ENCODE data around the gene GOLGA6A.
"Not testable (repeated sequence)": the region's sequence is repeated elsewhere in the genome, so short reads cannot be mapped to it uniquely, and the experiment has no call there.

Gene GOLGA6A, protein sequence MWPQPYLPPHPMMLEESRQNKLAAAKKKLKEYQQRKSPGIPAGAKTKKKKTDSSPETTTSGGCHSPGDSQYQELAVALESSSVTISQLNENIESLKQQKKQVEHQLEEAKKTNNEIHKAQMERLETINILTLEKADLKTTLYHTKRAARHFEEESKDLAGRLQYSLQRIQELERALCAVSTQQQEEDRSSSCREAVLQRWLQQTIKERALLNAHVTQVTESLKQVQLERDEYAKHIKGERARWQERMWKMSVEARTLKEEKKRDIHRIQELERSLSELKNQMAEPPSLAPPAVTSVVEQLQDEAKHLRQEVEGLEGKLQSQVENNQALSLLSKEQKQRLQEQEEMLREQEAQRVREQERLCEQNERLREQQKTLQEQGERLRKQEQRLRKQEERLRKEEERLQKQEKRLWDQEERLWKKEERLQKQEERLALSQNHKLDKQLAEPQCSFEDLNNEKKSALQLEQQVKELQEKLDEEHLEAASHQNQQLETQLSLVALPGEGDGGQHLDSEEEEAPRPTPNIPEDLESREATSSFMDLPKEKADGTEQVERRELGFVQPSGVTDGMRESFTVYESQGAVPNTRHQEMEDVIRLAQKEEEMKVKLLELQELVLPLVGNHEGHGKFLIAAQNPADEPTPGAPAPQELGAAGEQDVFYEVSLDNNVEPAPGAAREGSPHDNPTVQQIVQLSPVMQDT
- total RNA-seq, result 0 to 0.20 reads per million in 2 donors

DNA sequence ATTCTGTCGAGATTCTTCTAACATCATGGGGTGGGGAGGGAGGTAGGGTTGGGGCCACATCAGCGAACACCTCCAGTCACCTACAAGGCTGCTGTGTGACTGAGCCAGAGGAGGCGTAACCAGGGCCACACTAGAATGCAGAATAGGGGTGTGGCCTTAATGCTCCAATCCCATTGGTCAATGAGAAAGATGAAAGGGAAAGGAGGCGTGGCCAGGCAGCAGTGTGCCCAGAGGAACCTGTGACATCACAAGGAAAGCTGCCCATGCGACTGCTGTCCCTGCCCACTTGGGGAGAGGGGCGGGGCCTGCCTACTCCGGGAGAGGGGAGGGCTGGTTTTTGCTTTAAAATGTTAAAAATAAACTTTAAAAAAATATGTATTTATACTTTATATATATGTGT is at the start of gene GOLGA6A:
Gene GOLGA6A (minus strand): TSS at position 101 of the 400 bp plus-strand sequence. CDS start 41 bp downstream, at position 60.
- not testable (repeated sequence) for DNase-seq

DNA sequence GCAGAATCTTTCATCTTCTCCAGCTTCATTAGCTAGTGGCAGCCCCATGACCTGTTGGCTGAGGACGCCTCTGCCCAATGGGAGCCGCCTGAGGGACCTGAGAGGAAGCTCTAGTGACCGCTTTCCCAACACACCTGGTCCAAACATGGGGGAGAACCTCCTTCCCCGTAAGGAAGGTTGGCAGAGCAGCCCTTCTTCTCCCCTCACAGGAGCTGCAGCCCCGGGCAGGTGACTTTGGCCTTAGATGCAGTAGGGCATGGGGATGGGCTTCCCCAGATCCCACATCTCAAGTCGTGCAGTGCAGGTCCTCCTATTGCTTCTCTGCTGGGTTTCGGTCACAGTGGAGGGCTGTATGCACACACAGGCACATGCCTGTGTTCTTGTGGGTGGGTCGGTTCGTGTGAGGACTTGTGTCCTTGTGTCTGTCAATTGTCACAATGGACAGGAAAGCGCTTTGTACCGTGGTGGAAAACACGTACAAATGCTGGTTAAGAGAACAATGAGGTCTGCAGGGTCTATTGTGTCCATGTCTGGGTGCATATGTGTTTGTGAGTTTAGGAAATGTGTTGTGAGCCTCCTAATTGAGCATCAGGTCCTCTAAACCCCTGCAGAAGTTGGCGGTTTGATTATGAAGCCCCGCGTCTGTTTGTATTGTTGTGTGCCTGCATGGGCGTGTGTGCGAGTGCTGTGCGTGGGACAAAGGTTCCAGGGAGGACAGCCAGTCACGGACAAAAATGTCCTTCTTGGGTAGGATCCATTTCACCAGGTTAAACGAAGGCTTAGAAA is 49.5 kb upstream of the GOLGA6A start:
- no peak for DNase-seq

DNA sequence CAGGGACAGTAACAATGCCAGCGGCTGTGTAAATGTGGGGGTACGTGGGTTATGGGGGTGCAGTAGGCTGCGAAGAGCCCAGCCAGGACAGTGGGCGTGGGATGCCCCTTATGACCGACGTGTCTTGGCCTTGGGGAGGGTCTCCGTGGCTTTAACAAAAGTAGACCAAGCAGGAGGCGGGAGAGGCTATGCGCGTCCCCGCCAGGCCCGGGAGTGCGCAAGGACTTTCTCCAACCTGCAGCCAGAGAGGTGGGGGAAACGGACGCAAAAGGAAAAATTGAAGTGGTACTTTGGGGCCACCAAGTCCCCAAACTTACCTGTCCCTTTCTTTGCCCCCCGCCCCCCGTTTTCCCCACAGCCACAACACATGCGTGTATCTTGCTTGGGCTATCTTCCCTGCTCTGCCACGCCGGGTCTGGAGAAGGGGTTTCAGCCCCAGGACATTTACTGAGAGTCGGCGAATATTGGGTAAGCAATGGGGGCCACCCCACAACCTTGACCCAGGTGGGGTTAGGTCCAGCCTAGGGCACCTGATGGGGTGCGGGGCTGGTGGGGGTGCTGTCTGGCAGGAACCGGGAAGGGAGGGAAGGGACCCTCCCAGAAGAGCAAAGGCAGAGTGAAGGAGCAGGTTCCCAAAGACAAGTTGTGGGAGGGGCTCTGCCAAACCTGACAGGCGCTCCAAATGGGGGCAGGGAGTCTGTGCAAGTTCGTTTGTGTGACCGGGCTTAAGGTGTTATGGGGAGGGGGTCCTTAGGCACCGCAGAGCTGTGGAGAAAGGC is 48.7 kb upstream of the GOLGA6A start:
- DNase-seq, result no peak

DNA sequence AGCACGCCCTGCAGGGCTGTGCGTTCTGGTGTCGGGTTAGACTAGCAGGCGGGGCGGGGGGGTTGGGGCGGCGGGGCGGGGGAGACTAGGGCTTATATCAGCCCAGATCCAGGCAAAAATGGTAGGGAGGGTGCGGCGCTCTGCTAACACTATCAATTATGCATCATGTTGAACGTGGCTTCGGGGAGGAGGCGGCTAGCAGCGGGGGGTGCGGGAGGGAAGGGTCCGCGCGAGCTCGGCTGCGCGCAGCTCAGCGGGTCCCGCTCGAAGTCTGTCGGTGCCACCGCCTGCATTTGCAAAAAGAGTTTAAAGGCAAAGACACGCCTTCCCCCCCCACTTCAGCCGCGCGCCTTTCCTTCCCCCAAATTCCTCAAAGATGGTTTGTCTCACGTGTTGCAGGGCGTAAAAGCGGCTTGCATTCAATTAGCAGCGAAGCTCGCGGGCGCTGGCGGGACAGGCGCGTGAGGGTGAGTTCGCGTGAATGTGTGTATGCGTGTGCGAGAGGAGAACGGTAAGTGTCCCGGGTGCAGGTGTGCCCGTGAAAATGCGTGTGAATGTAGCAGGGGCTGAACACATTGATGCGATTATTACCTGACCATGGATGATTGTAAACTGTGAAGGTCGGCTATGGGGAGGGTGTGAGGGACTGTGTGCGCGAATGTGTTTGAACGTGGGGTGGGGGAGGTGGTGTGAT is 48.0 kb upstream of the GOLGA6A start, which contains the start of gene ISLR2:
Gene ISLR2 (plus strand): TSS at position 432 of the 694 bp plus-strand sequence. CDS start 2,169 bp downstream, outside the sequence.
- peak in 1 of 5 experiments; percentile 17 for DNase-seq

DNA sequence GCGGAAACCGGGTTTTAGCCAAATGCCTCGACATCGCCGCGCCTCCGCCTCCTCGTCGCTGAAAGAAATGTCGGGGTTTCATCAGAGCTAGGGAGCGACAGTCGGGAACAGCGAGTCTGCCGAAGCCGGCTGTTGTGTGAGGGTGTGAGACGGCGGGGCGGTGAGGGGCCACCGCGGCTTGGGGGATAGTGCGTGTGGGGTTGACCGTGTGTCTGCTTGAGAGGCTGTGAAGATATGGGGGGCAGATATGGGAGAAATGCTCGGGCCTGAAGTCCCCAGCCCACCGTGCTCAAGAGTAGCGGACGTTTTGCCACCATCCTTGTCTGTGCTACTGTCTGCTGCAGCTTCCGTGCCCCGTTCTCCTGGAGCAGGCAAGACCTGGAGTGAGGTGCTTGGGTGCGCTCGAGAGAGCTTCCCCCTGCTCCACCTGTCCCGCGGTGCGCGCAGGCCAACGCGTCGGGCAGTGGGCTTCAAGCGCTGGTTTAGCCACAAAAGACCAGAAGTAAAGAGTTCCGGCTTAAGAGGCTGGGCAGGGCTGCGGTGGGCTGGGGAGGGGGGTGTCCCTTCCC is 47.3 kb upstream of the GOLGA6A start:
- no peak for DNase-seq

DNA sequence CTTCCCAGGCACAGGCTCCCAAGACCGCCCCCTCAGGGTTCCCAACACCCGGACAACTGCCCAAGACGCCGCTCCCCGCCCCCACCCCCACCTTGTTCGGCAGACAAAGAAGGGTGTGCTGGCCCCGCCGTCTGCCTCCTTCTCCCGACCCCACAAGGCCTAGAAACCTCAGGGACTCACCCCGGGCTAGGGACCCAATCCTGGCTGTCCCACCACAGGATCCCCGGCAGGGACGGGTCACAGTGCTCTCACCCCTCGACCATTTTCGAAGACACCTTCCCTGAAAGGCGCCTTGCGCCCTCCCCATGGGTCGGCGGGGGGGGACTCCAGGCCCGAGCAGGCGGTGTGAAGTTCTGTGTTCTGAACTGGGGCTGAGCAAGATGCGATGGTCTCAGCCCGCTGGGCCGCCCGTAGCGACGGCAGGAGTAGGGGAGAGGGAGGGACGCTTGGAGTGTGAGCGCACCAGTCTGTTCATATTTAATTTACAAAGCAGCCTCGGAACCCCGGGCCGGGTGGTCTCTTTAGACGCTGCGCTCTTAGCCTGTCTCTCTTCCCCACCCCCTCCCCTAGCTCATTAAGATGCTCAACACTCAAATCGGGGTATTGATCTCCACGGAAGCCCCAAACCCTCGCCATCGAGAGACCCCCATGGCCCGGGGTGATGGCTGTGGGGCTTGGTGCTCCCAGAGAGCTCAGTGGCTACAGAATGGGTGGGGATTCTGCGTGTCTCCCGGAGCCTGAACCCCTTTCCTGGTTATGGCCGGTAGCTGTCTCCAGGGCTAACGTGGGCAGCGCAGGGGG is 46.6 kb upstream of the GOLGA6A start:
- no peak for DNase-seq

DNA sequence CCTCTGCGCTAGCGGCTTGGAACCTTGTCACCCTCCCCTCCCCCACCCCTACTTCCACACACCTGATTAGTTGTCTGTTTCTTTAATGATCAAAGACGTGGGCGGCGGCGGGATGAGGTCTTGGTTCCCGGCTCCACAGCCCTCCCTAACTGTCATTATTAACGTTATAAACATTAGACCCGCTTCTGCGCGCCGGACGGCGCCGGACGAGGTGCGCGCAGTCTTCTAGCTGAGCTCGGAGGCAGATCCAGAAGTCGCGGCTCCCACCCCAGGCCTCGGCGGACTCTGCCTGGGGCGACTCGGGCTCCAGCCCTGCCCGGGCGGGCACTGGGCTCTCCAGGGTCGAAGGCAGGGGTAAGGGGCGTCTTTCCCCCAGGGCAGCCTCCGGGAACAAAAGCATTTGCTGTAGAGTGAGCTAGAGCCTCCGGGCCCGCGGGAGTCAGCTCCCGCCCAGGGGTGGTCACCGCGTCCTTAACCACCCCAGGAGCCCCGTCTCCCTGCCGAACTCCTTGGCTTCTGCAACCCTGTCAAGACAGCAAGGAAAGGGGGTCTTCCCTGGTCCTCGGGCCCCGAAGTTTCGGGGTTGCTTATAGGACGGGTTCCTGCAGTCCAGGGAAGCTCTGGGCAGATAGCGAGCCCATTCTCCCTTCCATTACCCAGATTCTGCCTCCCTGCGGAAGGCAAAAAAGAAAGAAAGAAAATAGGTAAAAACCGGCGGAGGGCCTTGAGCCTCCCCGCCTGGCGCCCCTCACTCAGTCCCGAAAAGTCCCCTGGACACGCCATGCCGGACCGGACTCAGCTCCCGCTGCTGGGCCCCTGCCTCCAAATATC is 45.8 kb upstream of the GOLGA6A start:
- DNase-seq, result no peak

DNA sequence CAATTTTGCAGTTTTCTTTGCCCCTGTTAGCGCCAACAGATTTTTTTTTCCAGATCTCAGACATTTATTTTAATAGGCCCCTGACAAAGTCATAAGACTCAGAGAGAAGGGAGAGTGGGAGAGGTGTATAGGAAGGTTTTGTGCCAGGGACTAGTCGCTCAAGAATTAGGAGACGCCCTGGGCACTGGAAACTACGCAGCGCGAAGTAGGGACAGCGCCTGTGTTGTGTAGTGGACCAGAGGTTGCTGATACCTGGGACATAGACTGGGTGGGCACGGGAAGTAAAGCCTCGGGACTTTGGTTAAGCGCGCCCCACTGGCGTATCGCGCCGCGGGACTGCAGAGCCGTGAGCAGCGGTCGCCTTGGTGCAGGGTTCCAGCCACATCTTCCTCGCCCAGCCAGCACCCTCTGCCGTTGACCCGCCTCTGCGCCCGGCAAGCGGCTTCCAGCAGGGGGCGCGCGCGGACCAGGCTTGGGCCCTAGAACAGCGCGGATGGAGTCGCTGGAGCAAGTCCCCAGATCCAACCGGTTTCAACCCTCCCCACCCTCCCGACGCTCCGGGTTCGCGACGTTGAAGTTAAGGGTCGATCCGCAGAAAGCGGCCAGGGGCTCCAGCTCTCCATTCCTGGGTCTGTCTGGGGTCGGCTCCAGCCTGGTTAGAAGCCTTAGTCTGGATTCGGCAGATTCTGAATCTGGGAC is 45.1 kb upstream of the GOLGA6A start:
- peak; percentile 46 to 81 (median 70) for DNase-seq

DNA sequence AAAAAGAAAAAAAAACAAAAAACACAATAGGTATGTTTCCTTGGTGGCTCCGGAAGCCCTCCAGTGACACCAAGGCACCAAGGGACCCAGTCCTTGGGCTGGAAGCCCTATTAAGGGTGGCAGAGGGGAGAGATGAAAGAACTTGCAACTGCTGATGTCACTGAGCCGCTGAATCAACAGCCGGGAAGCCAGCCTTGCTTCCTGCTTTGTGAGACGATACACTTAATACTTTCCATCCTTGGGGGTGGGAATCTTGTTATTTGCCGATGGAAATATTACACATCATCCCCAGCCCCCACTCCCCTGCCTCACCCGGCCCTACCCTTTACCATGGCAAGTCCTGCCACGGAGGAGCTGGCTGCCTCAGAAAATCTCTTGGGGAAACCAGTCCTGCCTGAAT is 42.4 kb upstream of the GOLGA6A start:
- no peak for DNase-seq

DNA sequence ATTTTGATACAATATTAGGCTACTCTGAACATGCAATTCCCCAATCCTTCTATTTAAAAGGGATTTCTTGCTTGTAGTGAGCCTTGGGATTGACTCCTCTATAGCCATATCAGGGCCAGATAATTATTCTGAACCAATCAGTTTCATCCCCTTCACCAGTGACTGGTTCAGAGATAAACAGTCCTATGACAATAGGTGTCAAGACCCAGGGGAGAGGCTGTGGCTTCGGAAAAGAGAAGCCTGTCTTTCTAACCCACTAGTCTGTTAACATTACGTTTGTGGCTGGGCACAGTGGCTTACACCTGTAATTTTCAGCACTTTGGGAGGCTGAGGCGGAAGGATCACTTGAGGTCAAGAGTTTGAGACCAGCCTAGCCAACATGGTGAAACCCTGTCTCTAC is 41.8 kb upstream of the GOLGA6A start:
- DNase-seq, result no peak

DNA sequence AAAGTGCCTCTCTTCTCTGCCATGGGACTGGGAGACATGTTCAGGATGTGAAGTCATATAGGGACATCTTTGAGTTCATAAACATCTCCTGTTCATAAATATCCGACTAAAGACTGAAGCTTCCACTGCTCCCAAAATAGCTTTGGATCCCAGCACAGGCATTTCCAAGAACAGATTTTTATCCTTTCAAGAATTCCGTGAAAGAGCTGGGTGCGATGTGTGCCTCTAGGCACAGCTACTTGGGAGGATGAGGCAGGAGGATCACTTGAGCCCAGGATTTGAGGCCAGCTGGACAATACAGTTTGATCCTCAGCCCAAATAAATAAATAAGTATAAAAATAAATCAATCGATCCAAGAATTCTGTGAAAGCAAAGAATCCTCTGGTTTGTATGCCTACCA is 41.3 kb upstream of the GOLGA6A start:
- no peak for DNase-seq

DNA sequence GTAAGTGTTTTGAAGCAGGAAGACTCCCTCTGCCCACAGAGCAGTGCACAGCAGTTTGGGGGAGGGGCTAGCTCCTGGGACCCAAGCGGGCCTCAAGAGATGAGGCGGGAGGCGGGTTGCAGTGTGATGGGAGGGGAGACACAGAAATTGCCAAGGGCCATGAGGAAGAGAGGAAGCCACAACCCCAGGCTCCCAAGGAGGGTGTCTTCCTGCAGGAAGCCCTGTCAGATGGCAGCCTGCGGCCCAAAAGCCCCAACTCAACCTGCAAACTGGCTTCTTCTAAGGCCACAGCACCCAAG is 40.7 kb upstream of the GOLGA6A start:
- DNase-seq, result no peak

DNA sequence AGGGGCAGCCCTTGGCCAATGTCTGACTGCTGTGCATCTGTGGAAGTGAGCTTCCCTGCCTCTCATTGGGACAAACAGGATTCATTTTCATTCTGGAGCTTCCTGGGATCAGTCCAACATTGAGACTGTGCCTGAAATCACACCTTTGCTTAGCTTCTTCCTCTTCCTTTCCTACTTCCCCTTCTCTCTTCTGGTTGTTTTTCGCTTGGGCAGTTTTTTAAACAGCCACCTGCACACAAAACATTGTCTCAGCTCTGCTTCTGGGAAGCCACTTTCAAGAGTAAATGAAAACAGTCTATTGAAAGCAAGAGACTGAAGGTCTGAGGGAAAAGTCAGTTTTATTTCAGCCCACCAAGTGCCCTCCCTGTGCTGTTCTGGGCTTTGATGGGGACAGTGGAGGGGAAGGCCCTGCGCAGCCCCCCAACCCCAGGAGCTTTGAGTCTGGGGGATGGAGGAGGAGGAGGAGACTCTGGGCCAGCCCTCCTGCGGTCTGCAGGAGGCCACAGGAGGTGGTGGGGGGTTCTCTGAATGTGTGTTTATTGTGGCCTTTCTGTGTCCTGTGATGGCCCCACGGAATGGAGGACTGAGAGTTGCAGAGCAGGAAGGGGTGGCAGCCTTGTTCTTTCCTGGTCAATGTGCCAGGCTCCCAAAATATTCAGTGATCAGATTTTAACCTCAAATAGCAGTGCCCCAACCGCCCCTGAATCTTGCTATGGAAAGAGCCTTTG is 40.2 kb upstream of the GOLGA6A start:
- no peak for DNase-seq

DNA sequence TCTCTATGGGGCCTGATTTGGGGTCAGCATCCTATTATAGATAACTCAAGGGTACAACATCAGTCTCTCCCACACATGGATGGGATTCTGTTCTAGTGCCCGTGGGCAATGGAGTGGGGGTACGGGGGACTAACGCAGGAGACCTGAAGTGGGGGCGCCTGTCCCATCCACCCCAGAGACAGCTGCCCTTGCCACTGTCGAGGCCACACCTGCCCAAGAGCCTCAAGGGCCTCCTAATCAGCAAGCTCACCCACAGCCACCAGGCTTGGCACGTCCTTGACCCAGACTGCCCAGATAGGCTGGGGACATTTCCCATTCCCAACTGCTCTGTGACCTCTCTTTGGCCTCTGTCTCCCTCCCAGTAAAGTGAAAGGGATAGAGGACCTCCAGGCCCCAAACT is 39.5 kb upstream of the GOLGA6A start:
- no peak for DNase-seq

DNA sequence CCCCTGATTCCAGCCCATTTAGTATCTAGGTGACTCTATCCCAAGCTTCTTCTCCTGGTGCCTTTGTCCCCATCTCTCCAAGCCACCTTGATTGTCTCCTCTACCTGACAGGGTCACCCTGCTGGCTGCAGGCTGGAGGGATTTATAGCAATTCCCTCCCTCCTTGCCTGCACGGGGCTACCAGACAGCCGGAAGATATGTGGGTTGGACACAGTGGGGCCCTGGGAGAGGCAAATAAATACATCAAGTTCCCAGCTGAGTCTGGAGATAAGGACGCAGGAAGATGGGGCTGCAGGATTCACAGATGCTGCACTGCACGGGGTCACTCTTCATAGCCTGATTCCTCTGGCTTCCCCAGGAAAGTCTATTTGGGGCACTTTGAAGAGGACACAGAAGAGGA is 38.7 kb upstream of the GOLGA6A start:
- DNase-seq, result no peak

DNA sequence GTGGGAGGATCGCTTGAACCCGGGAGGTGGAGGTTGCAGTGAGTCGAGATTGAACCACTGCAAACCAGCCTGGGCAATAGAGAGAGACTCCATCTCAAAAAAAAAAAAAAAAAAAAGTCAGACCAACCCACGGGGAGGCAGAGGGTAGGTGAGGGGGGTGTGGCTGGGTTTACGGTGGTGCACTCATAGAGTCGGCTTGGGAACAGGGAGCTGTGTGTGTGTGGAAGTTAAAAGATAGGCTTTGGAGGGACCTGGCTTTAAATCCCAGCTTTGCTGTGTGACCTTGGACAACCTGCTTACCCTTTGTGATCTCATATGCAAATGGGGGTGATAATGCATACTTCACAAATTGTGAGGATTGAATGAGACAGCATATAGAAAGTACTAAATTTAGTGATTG is 38.1 kb upstream of the GOLGA6A start:
- no peak for DNase-seq

DNA sequence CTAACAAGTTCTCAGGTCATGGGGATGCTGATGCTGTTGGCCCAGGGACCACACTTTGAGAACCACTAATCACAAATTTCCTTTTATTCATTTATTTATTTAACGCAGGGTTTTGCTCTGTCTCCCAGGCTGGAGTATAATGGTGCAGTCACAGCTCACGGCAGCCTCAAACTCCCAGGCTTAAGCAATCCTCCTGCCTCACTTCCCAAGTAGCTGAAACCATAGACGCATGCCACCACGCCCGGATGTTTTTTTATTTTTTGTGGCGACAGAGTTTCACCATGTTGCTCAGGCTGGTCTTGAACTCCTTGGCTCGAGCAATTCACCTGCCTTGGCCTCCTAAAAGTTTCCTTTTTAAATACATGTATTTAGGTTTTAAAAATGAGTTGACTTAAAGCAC is 27.4 kb upstream of the GOLGA6A start:
- DNase-seq, result no peak

DNA sequence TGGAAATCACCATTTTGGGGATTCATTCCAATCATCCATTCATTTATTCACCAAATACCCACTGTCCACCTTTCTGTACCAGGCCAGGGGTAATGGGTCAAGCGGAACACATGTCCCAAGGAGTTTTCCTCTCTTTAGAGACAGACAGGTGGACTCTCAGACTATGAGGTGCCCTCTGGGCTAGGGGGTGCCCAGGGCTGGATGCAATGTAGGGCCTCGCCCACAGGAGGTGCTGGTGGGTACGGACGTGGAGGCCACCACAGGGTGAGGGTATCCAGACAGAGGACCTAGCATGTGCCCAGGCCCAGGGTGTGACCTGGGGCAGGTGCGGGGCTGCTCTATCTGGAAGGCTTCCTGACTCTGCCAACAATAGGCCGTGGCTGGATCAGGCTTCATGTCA is 26.3 kb upstream of the GOLGA6A start:
- DNase-seq, result not testable (repeated sequence)
